ENCODE measurements around the gene VPS33B.
"Not testable (repeated sequence)": the region's sequence is repeated elsewhere in the genome, so short reads cannot be mapped to it uniquely, and the experiment has no call there.

The VPS33B gene

GRCh38 chr15:91039996-91040395 is 17.6 kb upstream of the VPS33B start:
- in situ Hi-C loops (cut with MboI; ENCODE audit: low sequenced_read_pairs), result no loop called here

GRCh38 chr15:91032919-91033803 is 10.8 kb upstream of the VPS33B start:
- in situ Hi-C loops (cut with MboI; ENCODE audit: low sequenced_read_pairs), result no loop called here

GRCh38 chr15:91031796-91032195 is 9.4 kb upstream of the VPS33B start:
- in situ Hi-C loops (cut with MboI; ENCODE audit: low sequenced_read_pairs), result no loop called here

GRCh38 chr15:91027677-91028076 is 5.3 kb upstream of the VPS33B start:
- in situ Hi-C loops (cut with MboI; ENCODE audit: low sequenced_read_pairs), result no loop called here

DNA sequence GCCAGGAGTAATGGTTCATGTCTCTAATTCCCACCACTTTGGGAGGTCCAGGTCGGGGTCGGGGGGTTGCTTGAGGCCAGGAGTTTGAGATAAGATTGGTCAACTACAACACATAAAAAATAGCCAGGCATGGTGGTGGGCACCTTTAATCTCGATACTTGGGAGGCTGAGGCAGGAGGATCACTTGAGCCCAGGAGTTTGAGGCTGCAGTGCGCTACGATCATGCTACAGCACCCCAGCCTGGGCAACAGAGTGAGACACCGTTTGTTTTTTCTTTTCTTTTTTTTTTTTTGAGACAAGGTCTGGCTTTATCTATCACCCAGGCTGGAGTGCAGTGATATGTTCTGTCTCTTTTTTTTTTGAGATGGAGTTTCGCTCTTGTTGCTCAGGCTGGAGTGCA is 1.3 kb upstream of the VPS33B start:
- in situ Hi-C loops (cut with MboI; ENCODE audit: low sequenced_read_pairs), result no loop called here

GRCh38 chr15:91022832-91023129 is 387 bp upstream of the VPS33B start:
- in situ Hi-C loops (cut with MboI; ENCODE audit: low sequenced_read_pairs), result no loop called here

DNA sequence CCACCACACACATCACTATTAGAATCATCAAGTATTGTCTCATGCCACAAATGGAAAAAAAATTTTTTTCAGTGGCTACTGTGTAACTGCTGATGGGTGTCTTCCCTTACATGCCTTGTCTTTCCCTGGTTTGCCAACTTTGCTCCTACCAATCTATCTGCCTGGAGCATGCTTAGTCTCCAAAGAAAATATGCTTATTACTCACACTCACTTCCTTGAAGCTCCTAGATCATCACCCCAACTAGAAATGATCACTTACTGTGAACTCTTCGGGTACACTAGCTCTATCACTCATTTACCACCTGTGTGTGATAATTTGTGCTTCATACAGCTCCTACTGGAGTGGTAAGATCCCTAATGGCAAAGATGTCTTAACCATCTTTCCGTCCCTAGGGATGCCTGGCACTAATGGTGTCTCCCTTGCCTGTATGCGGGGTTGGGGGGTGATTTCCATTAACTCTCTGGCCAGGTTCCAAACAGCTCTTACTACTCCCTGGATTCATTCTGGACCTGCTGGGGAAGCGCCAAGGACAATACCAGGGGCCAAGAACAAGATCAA is 799 bp downstream of the VPS33B start:
- in situ Hi-C loops (cut with MboI; ENCODE audit: low sequenced_read_pairs), result no loop called here

DNA sequence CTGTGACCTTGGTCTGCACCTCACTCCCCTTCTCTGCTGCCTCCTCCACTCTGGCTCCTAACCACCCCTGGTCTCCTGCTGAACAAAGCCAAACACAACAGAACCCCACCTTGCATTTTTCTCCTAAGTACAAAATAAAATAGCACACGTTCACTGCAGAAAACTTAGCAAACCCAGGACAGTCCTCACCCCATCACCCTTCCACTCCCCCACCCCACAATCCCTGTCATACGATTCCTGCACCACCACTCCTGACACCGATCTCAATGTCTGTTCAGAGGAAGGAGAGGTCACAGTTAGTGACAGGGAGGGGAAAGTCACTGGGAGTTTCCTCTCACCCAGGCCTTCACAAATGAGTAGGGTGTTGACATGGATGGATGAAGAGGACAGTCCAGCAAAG is 4.2 kb downstream of the VPS33B start:
- in situ Hi-C loops (cut with MboI; ENCODE audit: low sequenced_read_pairs), result no loop called here

DNA sequence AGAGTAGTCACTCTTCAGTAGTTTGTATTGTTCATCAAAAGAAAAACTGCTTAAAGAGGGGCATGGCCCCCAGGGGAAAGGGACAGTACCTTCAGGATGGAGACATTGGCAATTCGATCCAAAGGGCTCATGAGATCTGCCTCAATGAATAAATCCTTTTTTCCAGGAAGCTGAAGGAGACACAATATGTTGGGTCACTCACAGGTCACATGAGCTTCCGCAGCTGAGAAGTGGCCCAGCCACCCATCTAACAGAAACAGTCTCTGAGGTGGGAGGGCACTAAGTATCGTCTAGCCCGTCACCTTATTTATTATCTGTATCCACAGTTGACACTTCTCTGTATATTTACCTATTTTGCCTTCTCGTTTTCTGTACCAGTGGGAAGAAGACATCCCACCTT is 4.7 kb downstream of the VPS33B start:
- in situ Hi-C loops (cut with MboI; ENCODE audit: low sequenced_read_pairs), result no loop called here

- in situ Hi-C loops (cut with MboI; ENCODE audit: low sequenced_read_pairs), result not testable (repeated sequence)
Measured at GRCh38 chr15:91013701-91014100, 8.7 kb downstream of the VPS33B start.

DNA sequence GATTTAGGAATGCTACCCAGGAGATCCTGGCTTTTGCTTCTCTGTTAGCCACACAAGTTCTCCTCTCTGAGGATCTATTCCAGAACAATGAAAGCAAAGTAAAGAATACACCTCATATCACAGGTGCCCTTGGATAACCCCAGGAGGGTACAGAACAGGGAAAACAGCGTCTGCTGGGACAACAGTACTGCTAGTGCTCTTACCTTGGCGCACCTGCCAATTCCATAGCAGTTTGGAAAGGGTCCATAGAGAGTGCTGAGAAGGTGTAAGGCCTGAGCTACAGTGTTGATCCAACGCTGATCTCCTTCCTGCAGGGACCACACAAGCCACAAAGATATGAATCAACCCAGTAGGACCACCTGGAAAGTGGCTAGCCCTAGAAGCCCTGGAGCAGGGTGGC is 15.1 kb downstream of the VPS33B start:
- in situ Hi-C loops (cut with MboI; ENCODE audit: low sequenced_read_pairs), result no loop called here

DNA sequence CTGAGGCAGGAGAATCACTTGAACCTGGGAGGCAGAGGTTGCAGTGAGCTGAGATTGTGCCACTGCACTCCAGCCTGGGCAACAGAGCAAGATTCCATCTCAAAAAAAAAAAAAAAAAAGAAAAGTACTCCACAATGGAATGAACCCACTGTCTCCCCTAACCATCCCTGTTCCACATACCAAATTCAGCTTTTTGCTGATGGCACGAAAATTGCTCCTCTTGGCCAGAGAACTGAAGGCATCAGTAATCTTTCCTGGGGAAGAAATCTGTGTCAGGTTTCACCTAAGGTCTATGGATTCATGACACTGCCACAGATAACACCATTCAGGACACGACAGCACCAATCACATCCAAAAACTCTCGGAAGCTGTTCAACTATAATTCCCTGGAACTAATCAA is 21.2 kb downstream of the VPS33B start:
- in situ Hi-C loops (cut with MboI; ENCODE audit: low sequenced_read_pairs), result no loop called here

DNA sequence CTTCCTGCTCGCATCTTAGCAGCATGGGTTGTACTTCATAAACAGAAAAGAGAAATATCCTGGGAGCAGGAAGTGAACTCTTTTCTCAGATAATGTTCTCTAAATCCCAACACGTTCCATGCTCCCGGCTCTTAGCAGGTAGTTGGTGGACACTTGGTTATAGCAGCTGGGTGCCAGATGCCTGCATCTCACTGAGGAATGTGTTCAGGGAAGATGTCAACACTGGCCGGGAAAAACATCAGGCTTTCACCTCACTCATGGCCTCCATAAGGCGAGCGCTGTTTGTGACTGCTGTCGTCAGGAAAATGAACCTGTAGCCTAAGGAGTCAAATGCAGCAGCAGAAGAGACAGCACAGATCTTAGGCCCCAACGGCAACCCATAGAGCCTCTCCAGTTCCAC is 23.7 kb downstream of the VPS33B start:
- in situ Hi-C loops (cut with MboI; ENCODE audit: low sequenced_read_pairs), result no loop called here

- in situ Hi-C loops (cut with MboI; ENCODE audit: low sequenced_read_pairs), result no loop called here
Measured at GRCh38 chr15:90994417-90995311, 27.7 kb downstream of the VPS33B start, which contains the start of gene PRC1. PRC1 (minus strand) TSS chr15:90994535; CDS start chr15:90994417, 118 bp downstream.

GRCh38 chr15:90994059-90994416 is 28.4 kb downstream of the VPS33B start:
- in situ Hi-C loops (cut with MboI; ENCODE audit: low sequenced_read_pairs), result no loop called here

DNA sequence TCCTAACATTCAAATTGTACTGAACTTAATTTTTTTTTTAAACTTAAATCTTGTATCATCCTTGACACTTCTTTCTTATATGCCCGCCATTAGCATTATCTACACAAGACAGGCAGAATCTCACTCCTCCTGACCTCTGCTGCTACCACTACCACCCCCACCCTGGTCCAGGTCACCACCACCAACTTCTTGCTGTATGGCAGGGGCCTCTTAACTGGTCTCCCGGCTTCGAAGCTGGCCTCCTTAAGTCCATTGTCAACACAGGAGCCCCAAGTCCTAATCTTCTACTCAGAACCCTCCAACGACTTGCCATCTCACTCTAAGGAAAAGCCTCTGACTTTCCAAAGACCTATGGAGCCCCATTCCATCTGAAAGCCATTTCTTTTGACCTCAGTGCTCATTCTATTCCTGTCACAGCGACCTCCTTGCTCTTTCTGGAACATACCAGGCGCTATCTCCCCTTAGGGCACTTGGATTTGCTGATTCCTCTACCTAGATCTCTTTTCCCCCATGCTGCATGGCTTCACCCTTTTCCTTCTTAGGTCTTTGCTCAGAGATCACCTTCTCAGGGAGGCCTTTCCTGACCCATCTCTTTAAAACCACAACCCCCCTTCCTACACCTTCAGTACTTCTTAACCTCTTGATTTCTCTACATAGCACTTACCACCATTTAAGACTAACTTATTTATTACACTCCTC is 30.7 kb downstream of the VPS33B start:
- in situ Hi-C loops (cut with MboI; ENCODE audit: low sequenced_read_pairs), result no loop called here

GRCh38 chr15:90990446-90990845 is 31.9 kb downstream of the VPS33B start:
- in situ Hi-C loops (cut with MboI; ENCODE audit: low sequenced_read_pairs), result no loop called here

- in situ Hi-C loops (cut with MboI; ENCODE audit: low sequenced_read_pairs), result no loop called here
Measured at GRCh38 chr15:90989040-90989768, 33.2 kb downstream of the VPS33B start.

DNA sequence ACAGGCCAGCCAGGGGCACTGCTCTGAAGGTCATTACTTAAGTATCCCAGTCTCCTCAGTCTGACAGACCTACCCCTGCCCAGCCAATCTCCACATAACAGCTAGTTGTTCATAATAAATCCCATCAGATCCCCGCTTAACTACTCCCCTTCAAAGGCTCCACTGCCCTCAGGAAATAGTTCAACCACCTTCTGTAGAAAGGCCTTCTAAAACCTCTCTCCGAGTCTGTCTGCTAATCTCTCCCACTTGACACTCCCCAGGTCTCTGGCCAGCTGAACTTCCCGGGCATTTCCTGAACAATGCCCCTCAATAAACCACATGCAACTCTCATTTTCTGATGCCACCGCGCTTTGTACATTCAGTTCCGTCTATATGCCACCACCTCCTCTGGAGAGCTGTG is 34.1 kb downstream of the VPS33B start:
- in situ Hi-C loops (cut with MboI; ENCODE audit: low sequenced_read_pairs), result no loop called here

GRCh38 chr15:90987561-90988141 is 34.7 kb downstream of the VPS33B start:
- in situ Hi-C loops (cut with MboI; ENCODE audit: low sequenced_read_pairs), result no loop called here

All from HL-60/S4 treated with phorbol 12-myristate 13-acetate at 8.2 ng/mL for 4 days and 3 days (cell line).